Activated CD4-positive, alpha-beta memory T cell treated with anti-CD3 and anti-CD28 coated beads, Interleukin-2, amount 10 ng/mL, durations not matched to agents 7 days and 5 days (primary cell): ENCODE data around the gene RAD51B. TPM values are rescaled to one million over a fixed set of nuclear protein-coding genes. Genes with fewer than 3 reads are reported as not detected.

Source experiments
- CTCF ChIA-PET: fragments of 350-600 bp; sonication (Branson Sonifier 250); formaldehyde crosslinking; loops from one replicate; lab custom pipeline; 2021; ENCODE audit warnings: antibody characterized with exemption, inconsistent platforms; lab: Charles Lee
- POLR2A ChIA-PET: fragments of 350-600 bp; sonication (Branson Sonifier 250); formaldehyde crosslinking; loops from one replicate; lab custom pipeline; 2021; ENCODE audit warnings: antibody characterized with exemption; lab: Charles Lee
- DNase-seq: peaks from one replicate; pipeline ENCODE4 v3.0.0-alpha.2; 2020
- H3K27ac Mint-ChIP-seq: one replicate; pipeline ENCODE4 v1.8.0; 2021; ENCODE audit warnings: mild to moderate bottlenecking, mixed read lengths
- H3K27me3 Mint-ChIP-seq: one replicate; pipeline ENCODE4 v1.8.0; 2021; ENCODE audit warnings: mixed read lengths
- H3K36me3 Mint-ChIP-seq: one replicate; pipeline ENCODE4 v1.8.0; 2021; ENCODE audit warnings: low read depth, mixed read lengths
- H3K4me1 Mint-ChIP-seq: one replicate; pipeline ENCODE4 v1.8.0; 2021; ENCODE audit warnings: mixed read lengths
- H3K4me3 Mint-ChIP-seq: one replicate; pipeline ENCODE4 v1.8.0; 2021; ENCODE audit warnings: mild to moderate bottlenecking, mixed read lengths
- H3K9me3 Mint-ChIP-seq: one replicate; pipeline ENCODE4 v1.8.0; 2021; ENCODE audit warnings: mixed read lengths
- total RNA-seq, 2 experiments: library from RNA; stranded (reverse); gene quantifications; one replicate each; pipeline ENCODE4 v1.2.3, GENCODE V29; 2021

Gene RAD51B
- total RNA-seq, 2 experiments from 2014 or later: 33.1 to 40.8 TPM

DNA sequence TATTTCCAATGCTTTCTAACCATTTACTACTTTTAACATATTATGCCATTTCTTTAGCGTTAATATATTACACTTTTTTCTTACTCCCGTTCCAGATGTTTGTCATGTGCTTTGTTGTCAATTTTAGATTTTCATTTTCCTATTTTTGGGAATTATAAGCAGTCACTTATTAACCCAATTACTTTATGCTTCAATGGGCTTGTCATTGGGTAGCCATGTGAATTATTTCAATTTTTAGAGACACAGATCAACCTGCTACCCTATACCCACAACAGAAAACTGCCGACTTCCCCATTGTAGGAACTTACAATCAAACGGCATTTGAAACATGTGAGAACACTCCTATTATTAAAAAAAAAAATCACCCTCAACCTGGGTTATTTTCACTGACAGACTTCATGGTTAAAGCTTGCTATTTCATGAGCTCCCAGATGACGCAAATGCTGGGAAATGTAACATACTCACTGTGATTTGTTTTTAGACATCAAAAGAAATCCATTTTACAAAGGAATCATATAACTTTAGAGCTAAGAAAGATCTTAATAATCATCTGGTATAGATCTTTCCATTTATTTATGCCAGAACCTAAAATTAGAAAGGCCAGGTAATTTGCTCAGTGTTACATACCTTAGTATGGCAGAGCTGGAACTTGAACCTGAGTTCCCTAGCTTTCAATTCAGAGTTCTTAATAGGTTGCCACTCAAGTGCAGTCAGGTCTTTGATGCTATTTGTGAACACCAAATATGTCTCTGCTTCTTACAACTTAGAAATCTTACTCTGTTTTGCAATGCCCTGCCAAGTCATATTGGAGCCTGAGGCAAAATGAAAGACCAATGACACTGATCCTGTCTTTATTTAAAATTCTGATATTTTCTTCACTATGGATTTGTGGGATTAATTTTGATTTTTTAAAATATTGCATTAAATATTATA is 340.4 kb downstream of the RAD51B start:
- ChIA-PET POLR2A (no interaction called here), CTCF (interaction anchor here (0.6 kb wide), 1 partner anchor 350 kb away, joined by 4 read pairs; no protein-coding TSS in a partner anchor)
- Mint-ChIP-seq H3K4me3 (no peak overlapping the region), H3K36me3 (no peaks in the 10 kb centered on the region), H3K9me3 (peaks cover 2% of the 10 kb centered on the region), H3K27ac (no peak overlapping the region), H3K27me3 (no peaks in the 10 kb centered on the region), H3K4me1 (no peaks in the 10 kb centered on the region)
- no peak for DNase-seq

DNA sequence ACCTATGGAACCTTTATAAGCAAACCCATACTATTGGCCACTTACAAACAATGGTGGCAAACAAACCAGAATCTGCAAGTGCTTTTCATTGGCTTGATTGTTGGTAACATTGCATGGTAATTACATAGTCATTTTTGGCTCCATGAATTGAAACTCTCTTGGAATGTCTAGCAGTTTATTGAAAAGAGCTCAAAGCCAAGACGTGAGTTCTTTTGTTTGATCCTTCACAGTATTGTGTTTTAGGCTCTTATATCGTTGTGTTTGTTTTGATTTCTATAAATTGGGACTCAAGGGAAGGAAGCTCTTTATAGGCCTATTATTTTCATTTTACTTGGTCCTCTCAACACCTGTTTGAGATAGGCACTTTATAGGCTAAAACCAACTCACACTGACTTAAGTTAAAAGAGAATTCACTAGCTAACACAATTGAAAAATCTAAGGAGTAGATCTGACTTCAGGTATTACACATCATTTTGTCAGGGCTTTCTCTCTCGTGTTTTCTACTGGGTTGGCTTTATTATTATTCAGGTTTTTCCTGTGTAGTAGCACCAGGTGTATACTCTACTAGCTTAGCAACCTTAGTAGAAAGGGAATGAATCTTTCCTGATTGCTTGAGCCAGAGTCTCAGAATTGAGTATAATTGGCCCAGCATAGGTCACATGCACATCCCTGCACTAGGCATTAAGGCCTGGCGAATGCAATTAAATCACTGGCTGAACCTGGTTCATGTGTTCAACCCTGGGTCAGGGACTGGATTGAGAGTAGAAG is 341.4 kb downstream of the RAD51B start:
- H3K27me3 Mint-ChIP-seq: no peaks in the 10 kb centered on the region

DNA sequence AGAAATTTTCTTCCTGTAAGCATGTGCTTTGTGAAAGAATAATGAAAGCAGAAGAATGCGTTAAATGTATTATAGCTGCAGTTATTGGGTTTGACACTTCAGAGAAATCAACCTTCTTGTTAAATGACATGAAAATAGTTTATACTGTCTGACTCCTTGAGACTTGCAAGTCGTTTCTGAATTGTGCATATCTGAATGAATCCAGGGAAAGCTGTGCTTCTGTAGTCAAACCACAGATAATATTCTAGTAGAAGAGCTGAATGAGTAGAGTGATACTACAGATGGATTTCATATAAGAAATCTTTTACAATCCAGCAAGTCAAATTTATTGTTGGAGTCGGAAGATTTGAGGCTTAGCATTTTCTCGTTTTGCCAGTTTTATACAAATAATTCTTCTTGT is 343.3 kb downstream of the RAD51B start:
- ChIA-PET POLR2A (no interaction called here), CTCF (no interaction called here)
- Mint-ChIP-seq H3K27me3 (no peaks in the 10 kb centered on the region), H3K27ac (no peak overlapping the region), H3K36me3 (no peaks in the 10 kb centered on the region), H3K9me3 (no peaks in the 10 kb centered on the region), H3K4me3 (no peak overlapping the region), H3K4me1 (no peaks in the 10 kb centered on the region)
- DNase-seq: no peak

More for the DNA sequence above, 341.4 kb downstream of the RAD51B start:
- DNase-seq: no peak
- ChIA-PET POLR2A (no interaction called here), CTCF (interaction anchor here (0.6 kb wide), 1 partner anchor 351 kb away, joined by 4 read pairs; no protein-coding TSS in a partner anchor)
- Mint-ChIP-seq H3K4me3 (no peak overlapping the region), H3K9me3 (peaks cover under 1% of the 10 kb centered on the region), H3K27ac (no peak overlapping the region), H3K36me3 (no peaks in the 10 kb centered on the region), H3K4me1 (no peaks in the 10 kb centered on the region)

DNA sequence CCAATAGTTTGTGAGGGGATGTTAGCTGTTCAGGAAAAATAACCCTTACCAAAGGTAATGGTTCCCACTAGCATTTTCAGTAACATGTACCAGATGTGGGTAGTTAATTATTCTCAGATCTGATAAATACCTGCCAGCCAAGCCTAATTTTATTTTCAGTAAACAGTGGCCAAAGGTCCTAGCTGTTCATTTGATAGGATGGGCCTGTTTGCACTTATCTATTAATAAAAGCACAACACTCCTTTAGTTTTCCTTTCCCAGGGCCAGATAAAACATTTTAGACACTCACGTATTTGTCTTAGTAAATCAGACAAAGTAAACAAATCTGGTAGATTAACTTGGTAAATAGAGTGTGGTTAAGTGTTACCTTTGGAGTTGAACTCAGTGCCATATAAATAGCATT is 345.1 kb downstream of the RAD51B start:
- Mint-ChIP-seq H3K27ac (no peak overlapping the region), H3K9me3 (no peaks in the 10 kb centered on the region), H3K27me3 (no peaks in the 10 kb centered on the region), H3K4me3 (no peak overlapping the region), H3K4me1 (no peaks in the 10 kb centered on the region), H3K36me3 (no peaks in the 10 kb centered on the region)
- POLR2A ChIA-PET: no interaction called here
- DNase-seq: no peak
- CTCF ChIA-PET: no interaction called here

DNA sequence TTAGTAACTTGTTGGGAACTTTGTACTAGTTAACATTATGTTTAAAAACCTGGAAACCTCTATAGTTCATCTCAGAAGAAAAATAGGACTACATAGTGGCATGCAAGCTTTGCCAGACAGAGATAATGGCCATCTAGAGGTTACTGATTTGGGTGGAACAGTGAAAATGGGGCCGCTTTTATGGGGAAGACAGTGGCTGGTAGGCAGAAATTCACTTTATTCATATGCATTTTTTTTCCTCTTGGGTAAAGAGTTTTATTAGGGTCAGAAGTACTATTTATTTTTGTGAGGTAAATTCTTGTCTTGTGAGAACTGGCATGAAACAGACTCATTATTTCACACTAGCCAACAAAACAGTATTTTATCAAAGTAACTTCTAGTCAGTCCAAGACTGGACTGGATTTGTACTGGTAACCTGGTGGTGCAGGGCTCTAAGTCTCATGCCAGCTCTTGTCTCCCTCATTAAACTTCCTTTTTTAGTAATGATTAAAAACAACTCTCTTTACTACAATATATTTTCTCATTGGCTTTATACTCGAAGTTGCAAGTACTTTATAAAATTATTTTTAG is 345.8 kb downstream of the RAD51B start:
- CTCF ChIA-PET: no interaction called here
- no peaks in the 10 kb centered on the region for H3K4me1 Mint-ChIP-seq
- DNase-seq: no peak
- H3K9me3 Mint-ChIP-seq: no peaks in the 10 kb centered on the region
- H3K36me3 Mint-ChIP-seq: no peaks in the 10 kb centered on the region
- no peaks in the 10 kb centered on the region for H3K27me3 Mint-ChIP-seq
- POLR2A ChIA-PET: no interaction called here
- H3K4me3 Mint-ChIP-seq: no peak overlapping the region
- H3K27ac Mint-ChIP-seq: no peak overlapping the region

DNA sequence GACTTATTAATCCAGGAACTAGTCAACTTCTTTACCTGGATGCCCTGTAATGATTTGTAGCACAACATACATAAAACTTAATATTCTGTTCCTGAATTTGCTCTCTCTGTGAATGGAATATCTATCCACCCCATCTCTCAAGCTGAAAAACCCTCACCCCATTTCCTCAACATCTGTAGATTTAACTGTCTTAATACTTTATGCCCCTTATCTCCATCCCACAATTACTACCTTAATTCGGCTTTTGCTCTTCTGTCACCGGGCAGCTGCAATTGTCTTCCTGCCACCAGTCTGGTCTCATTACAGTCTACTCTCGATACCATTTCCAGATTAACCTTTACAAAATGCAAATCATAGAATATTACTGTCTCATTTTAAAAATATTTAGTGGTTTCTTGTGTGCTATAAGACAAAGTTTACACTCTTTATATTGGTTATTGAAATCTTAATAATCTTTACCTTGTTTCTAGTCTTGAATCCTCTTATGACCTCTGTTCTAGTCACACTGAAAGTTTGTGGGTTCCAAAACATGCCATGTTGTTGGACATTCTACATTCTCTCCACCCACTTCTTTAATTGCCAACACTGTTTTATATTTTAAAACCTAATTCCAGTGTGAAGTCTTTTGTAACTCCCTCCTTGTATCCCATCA is 347.3 kb downstream of the RAD51B start:
- H3K27me3 Mint-ChIP-seq: no peaks in the 10 kb centered on the region
- no peaks in the 10 kb centered on the region for H3K9me3 Mint-ChIP-seq
- H3K27ac Mint-ChIP-seq: no peak overlapping the region
- no peak overlapping the region for H3K4me3 Mint-ChIP-seq
- no peak for DNase-seq
- CTCF ChIA-PET: no interaction called here
- H3K36me3 Mint-ChIP-seq: no peaks in the 10 kb centered on the region
- POLR2A ChIA-PET: no interaction called here
- H3K4me1 Mint-ChIP-seq: no peaks in the 10 kb centered on the region

DNA sequence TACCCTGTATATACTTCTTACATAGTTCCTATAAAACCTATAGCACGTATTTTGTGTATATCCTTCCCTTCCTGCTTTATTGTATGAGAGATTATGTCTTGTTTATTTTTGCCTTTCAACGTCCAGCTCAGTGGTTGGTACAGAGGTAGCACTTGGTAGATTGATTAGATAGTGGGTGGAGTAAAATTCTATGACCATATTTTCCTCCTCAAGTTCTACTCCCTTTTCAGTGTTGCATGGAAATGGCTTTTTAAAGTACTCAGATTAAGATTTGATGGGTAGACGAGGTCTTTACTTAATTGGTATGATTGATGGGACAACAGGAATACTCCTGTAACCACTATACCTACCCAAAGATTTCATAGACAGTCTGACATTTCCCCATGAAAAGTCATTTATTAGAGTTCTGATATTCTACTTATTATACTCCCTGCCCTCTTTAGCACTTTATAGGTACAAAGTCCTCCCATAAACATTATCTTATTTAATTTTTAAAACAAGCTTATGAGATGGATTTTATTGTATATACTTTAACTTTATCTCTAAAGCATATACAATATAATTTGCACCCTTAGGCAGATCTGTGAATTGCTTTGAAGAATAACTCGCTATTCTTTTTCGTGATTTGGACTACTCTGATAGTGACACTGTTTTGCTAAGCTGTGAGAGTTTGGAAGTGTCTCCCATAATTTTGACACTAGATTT is 348.0 kb downstream of the RAD51B start:
- Mint-ChIP-seq H3K27me3 (no peaks in the 10 kb centered on the region), H3K4me3 (no peak overlapping the region), H3K36me3 (no peaks in the 10 kb centered on the region), H3K4me1 (no peaks in the 10 kb centered on the region), H3K9me3 (no peaks in the 10 kb centered on the region), H3K27ac (no peak overlapping the region)
- ChIA-PET POLR2A (no interaction called here), CTCF (no interaction called here)
- no peak for DNase-seq

DNA sequence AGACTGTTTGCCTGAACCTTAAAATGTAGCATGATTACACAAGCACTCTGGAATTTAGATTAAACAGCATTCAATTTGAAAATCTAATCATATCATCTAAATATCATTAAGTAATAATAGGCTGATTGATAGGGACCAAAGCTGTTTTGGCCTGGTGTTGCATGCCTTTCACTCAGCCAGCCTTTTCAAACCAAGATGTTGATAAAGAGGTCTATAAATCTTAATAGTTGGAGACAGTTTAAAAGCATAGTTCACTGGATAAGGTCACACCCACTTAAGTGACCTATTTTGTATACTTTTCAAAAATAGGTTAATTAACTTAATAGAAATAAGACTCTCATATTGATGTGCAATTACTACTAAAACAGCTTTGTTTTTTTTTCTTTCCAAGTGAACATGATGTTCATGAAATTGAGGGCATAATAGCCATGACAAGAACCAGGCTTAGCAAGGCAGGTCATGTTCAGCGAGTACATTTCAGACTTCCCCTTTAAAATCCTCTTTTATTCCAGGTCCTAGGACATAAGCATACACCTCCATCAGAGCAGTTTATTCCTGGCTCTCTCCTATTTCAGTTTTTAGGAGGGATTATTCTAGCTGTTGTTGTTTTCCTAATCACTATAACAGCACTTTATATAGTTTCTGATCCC is 349.0 kb downstream of the RAD51B start:
- H3K27ac Mint-ChIP-seq: no peak overlapping the region
- ChIA-PET POLR2A (no interaction called here), CTCF (no interaction called here)
- no peaks in the 10 kb centered on the region for H3K36me3 Mint-ChIP-seq
- H3K4me1 Mint-ChIP-seq: no peaks in the 10 kb centered on the region
- DNase-seq: no peak
- H3K27me3 Mint-ChIP-seq: no peaks in the 10 kb centered on the region
- H3K4me3 Mint-ChIP-seq: no peak overlapping the region
- H3K9me3 Mint-ChIP-seq: no peaks in the 10 kb centered on the region

DNA sequence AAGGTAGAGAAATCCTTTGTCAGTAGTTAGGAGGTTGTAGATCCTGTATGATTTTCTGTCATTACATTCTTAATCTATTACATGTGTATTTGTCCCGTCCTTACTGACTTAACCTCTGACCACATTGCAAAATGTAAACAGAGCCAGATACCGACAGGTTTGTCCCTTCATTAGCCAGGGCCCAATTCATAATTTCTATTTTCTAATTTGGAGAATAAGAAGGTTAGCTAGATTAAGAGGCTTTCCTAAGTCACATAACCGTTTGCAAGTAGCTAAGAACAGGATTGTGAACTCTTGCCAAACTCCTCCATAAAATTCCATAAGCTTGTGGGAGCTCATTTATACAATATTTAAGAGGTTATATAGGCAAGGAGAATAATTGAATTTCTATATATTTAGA is 352.6 kb downstream of the RAD51B start:
- H3K4me1 Mint-ChIP-seq: no peaks in the 10 kb centered on the region
- no peaks in the 10 kb centered on the region for H3K36me3 Mint-ChIP-seq
- ChIA-PET CTCF (no interaction called here), POLR2A (no interaction called here)
- no peak overlapping the region for H3K4me3 Mint-ChIP-seq
- no peak for DNase-seq
- no peak overlapping the region for H3K27ac Mint-ChIP-seq
- no peaks in the 10 kb centered on the region for H3K9me3 Mint-ChIP-seq
- H3K27me3 Mint-ChIP-seq: no peaks in the 10 kb centered on the region

DNA sequence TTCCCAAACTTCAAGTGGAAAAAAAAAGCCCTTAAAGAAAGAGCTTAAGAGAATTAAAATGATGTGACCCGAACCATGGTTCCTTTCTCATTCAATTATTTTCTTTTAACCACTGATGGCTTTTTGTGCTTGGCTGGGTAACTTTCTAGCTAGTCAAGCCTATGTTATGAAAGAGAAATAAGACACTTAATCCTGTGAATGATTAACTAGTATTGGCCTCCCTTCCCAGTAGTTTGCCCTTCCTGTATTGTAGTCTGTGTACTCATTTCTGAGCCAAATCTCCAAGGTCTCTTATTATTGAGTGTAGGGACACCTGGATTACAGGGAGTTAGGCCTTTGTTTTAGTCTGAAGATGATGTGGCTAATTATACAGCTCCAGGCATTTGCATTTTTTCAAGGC is 353.0 kb downstream of the RAD51B start:
- no peak for DNase-seq
- CTCF ChIA-PET: no interaction called here
- H3K4me1 Mint-ChIP-seq: no peaks in the 10 kb centered on the region
- no peaks in the 10 kb centered on the region for H3K9me3 Mint-ChIP-seq
- H3K4me3 Mint-ChIP-seq: no peak overlapping the region
- POLR2A ChIA-PET: no interaction called here
- H3K36me3 Mint-ChIP-seq: no peaks in the 10 kb centered on the region
- no peak overlapping the region for H3K27ac Mint-ChIP-seq
- H3K27me3 Mint-ChIP-seq: no peaks in the 10 kb centered on the region

DNA sequence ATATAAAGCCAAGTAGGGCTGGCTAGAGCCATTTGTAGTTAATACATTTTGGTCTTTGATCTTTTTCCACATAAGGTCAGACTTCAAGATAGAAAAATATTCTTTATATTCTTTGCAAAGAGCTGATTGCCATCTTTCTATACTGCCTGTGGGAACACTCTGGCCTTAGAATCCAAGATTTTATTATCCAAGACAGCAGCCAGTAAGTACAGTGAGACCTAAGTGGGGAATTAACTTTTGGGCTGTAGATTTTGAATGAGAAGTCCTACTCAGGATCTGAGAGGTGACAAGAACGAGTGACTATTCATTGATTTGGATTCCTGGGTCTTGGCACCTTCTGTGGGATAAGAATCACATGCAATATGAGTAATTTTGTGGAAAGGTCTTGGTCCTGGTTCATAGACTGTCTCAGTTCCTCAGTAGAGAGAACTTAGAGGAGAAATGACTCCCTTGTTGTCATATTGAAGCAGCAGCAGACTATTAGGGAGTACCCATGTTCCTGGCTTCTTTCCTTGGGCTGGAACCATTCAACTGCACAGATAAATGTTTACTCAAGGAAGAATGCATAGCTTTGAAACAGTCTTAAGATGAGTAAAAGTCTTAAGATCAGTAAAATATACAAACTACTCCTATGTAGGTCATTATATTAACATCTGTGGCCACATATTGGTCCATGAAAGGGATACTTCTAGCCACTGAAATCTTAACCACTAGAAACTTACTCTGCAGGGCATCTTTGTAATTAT is 353.8 kb downstream of the RAD51B start:
- DNase-seq: no peak
- Mint-ChIP-seq H3K4me1 (no peaks in the 10 kb centered on the region), H3K9me3 (no peaks in the 10 kb centered on the region), H3K4me3 (no peak overlapping the region), H3K36me3 (no peaks in the 10 kb centered on the region), H3K27me3 (no peaks in the 10 kb centered on the region), H3K27ac (no peak overlapping the region)
- POLR2A ChIA-PET: no interaction called here
- CTCF ChIA-PET: no interaction called here

DNA sequence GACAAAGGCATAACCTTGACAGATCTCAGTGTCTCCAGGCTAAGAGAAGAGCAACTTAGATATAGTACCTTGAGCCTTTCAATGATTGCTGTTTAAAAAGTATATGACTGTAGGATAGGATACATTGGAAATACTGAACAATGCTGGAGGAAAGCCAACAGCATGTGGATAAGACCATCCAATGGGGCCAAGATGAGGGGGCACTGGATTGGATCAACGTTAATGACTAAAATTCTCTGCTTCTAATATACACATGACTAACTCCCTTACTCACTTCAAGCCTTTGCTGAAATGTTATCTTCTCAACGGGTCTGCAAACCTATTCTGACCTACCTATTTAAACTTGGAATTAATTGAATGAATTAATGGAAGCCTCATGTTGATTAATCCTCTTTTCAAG is 354.9 kb downstream of the RAD51B start:
- POLR2A ChIA-PET: no interaction called here
- CTCF ChIA-PET: no interaction called here
- H3K4me3 Mint-ChIP-seq: no peak overlapping the region
- no peaks in the 10 kb centered on the region for H3K9me3 Mint-ChIP-seq
- H3K27me3 Mint-ChIP-seq: no peaks in the 10 kb centered on the region
- H3K27ac Mint-ChIP-seq: no peak overlapping the region
- H3K4me1 Mint-ChIP-seq: no peaks in the 10 kb centered on the region
- no peak for DNase-seq
- H3K36me3 Mint-ChIP-seq: no peaks in the 10 kb centered on the region
